Upper lobe of left lung (tissue), 6 donors: ENCODE results near the gene RNH1. TPM values are rescaled to one million over a fixed set of nuclear protein-coding genes. Genes with fewer than 3 reads are reported as not detected.
"Not testable (repeated sequence)": the region's sequence is repeated elsewhere in the genome, so short reads cannot be mapped to it uniquely, and the experiment has no call there.

Source experiments
- ATAC-seq, 2 donors: fragments of 200-7000 bp; cut with Tn5 transposase; one replicate each; pipeline ENCODE4 v1.9.1; 2022; ENCODE audit warnings: mild to moderate bottlenecking in 2 of 2, moderate library complexity in 2 of 2; ENCODE audit not compliant: low FRiP score in 2 of 2
- DNase-seq, 2 donors: peaks; one replicate each; pipeline ENCODE4 v3.0.0-alpha.2; 2019 to 2020
- H3K27ac ChIP-seq, 4 donors: fragments of 200-600 bp; sonication (generic); one replicate each; pipeline ENCODE4 v1.5.1; 2016 to 2019
- H3K27me3 ChIP-seq, 4 donors: fragments of 200-600 bp; sonication (generic); one replicate each; pipeline ENCODE4 v1.5.1; 2017 to 2019
- H3K36me3 ChIP-seq, 4 donors: fragments of 200-600 bp; sonication (generic); one replicate each; pipeline ENCODE4 v1.5.1; 2016 to 2019
- H3K4me1 ChIP-seq, 4 donors: fragments of 200-600 bp; sonication (generic); one replicate each; pipeline ENCODE4 v1.5.1; 2018 to 2019
- H3K4me3 ChIP-seq, 4 donors: fragments of 200-600 bp; sonication (generic); one replicate each; pipeline ENCODE4 v1.5.1; 2017 to 2019; ENCODE audit warnings: mild to moderate bottlenecking in 2 of 4, moderate library complexity in 1 of 4
- H3K9me3 ChIP-seq, 4 donors: fragments of 200-600 bp; sonication (generic); one replicate each; pipeline ENCODE4 v1.5.1; 2018 to 2019
- EP300 ChIP-seq, 4 donors: sonication (generic); formaldehyde crosslinking; IDR thresholded peaks; one replicate each; pipeline ENCODE4 v1.5.1; 2017; ENCODE audit warnings: antibody characterized with exemption in 4 of 4, control low read depth in 2 of 4
- POLR2A ChIP-seq, 4 donors: fragments of 450-650 bp; IDR thresholded peaks; one replicate each; pipeline ENCODE4 v1.5.1; 2016 to 2017; ENCODE audit warnings: antibody characterized with exemption in 4 of 4, mild to moderate bottlenecking in 2 of 4
- POLR2AphosphoS5 ChIP-seq, 2 donors: sonication (generic); formaldehyde crosslinking; IDR thresholded peaks; one replicate each; pipeline ENCODE4 v1.5.1; 2017; ENCODE audit warnings: antibody characterized with exemption in 2 of 2
- WGBS, 2 donors: methylation state at CpG; one replicate each; pipeline ENCODE4 v1.1.5; 2017 to 2018; 5-methylcytosine and 5-hydroxymethylcytosine counted together
- total RNA-seq, 6 donors: library from RNA; depleted of rRNA in 4 of 6; stranded (reverse); fragments of >200 nt in 4 of 6; gene quantifications; one replicate each; pipeline versions ENCODE4 v1.1.0 to v1.2.1, GENCODE V29; 2016 to 2021
- TF ChIP-seq, protein P1 (sequence below), 6 experiments: fragments of 450-650 bp in 4 of 6; fragments of 200-600 bp in 2 of 6; sonication (generic) in 2 of 6; IDR thresholded peaks; one replicate each; pipeline ENCODE4 v1.5.1; 2016 to 2019; ENCODE audit warnings: antibody characterized with exemption in 6 of 6
- donor health status: DM: no; HTN: no; CAD: no; lungs with moderate emphysema.
- donor health status: DM: no; HTN: yes; CAD: no; lungs with severe emphysema.

Gene RNH1
- total RNA-seq, 6 donors from 2014 or later = 236 to 374 (median 339) TPM

DNA sequence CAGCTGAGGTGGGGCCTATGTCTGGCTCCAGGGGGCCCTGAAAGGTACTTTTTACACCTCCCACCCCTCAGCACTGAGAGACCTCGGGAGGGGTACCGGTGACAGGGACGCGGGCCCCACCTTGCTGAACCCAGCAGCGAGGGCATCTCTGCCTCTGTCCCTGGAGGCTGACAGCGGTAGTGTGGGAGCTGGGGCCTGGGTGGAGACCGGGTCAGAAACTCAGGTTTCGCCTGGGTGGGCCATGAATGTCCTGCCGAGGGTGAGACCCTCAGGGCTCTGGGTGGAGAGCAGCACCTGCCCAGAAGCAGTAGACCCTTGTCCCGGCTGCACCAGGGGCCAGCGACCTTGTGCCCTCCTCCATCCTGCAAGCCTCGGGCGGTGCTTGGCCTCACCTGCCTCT lies 34.8 kb downstream of the RNH1 start:
- no peak for ATAC-seq
- Histone ChIP-seq H3K4me1 (peaks cover 18 to 27% (median 22%) of the 10 kb centered on the region in 4 donors), H3K9me3 (no peaks in the 10 kb centered on the region), H3K27ac (no peak overlapping the region), H3K27me3 (no peaks in the 10 kb centered on the region), H3K36me3 (no peaks in the 10 kb centered on the region), H3K4me3 (no peak overlapping the region)
- WGBS, 2 donors = 80 to 89% methylated on average over 1 to 13 of the region's 13 CpGs
- TF ChIP-seq POLR2AphosphoS5 (IDR thresholded peaks at IDR 0.05) (no peak), POLR2A (IDR thresholded peaks at IDR 0.05) (no peak), EP300 (IDR thresholded peaks at IDR 0.05) (no peak)
- TF ChIP-seq, protein P1, sequence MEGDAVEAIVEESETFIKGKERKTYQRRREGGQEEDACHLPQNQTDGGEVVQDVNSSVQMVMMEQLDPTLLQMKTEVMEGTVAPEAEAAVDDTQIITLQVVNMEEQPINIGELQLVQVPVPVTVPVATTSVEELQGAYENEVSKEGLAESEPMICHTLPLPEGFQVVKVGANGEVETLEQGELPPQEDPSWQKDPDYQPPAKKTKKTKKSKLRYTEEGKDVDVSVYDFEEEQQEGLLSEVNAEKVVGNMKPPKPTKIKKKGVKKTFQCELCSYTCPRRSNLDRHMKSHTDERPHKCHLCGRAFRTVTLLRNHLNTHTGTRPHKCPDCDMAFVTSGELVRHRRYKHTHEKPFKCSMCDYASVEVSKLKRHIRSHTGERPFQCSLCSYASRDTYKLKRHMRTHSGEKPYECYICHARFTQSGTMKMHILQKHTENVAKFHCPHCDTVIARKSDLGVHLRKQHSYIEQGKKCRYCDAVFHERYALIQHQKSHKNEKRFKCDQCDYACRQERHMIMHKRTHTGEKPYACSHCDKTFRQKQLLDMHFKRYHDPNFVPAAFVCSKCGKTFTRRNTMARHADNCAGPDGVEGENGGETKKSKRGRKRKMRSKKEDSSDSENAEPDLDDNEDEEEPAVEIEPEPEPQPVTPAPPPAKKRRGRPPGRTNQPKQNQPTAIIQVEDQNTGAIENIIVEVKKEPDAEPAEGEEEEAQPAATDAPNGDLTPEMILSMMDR (IDR thresholded peaks at IDR 0.05) = no peak
- peak in 1 of 2 donors; percentile 68 for DNase-seq

GRCh38 chr11:471468-472145 lies 35.4 kb downstream of the RNH1 start:
- peak in 1 of 2 donors; percentile 79 for DNase-seq
- H3K27ac ChIP-seq = peak overlapping the region; percentile 64 to 91 (median 86)

GRCh38 chr11:469684-470560 lies 37.1 kb downstream of the RNH1 start:
- 46 to 51% methylated on average over 21 to 26 of the region's 28 CpGs for WGBS, 2 donors
- peak overlapping the region in 3 of 4 donors; percentile 29 to 41 (median 38) for H3K4me3 ChIP-seq

More at GRCh38 chr11:471468-472145, 35.4 kb downstream of the RNH1 start:
- WGBS, 2 donors = 91 to 95% methylated on average over 49 to 61 of the region's 61 CpGs
- no peak overlapping the region for H3K4me3 ChIP-seq
- no peaks in the 10 kb centered on the region for H3K27me3 ChIP-seq
- H3K9me3 ChIP-seq = no peaks in the 10 kb centered on the region
- H3K36me3 ChIP-seq = no peaks in the 10 kb centered on the region
- peaks cover 18 to 30% (median 25%) of the 10 kb centered on the region in 4 donors for H3K4me1 ChIP-seq
- no peak for ATAC-seq
- TF ChIP-seq, protein P1 (IDR thresholded peaks at IDR 0.05) = no peak
- no peak for TF ChIP-seq POLR2A (IDR thresholded peaks at IDR 0.05)
- TF ChIP-seq POLR2AphosphoS5 (IDR thresholded peaks at IDR 0.05) = no peak
- no peak for TF ChIP-seq EP300 (IDR thresholded peaks at IDR 0.05)

DNA sequence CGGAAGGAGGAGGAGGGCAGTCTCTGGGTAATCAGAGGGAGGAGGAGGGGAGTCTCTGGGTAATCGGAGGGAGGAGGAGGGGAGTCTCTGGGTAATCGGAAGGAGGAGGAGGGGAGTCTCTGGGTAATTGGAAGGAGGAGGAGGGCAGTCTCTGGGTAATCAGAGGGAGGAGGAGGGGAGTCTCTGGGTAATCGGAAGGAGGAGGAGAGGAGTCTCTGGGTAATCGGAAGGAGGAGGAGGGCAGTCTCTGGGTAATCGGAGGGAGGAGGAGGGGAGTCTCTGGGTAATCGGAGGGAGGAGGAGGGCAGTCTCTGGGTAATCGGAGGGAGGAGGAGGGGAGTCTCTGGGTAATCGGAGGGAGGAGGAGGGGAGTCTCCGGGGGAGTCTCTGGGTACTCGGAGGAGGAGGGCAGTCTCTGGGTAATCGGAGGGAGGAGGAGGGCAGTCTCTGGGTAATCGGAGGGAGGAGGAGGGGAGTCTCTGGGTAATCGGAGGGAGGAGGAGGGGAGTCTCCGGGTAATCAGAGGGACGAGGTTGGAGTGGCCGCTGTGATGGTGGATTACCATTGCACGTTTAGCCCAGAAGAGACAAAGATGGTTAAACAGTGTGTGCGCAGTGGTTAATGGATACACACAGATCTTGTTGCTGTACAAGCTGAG lies 37.9 kb downstream of the RNH1 start:
- Histone ChIP-seq H3K27ac (peak overlapping the region; percentile 83 to 91 (median 90)), H3K4me1 (peaks cover 18 to 35% (median 25%) of the 10 kb centered on the region in 4 donors), H3K4me3 (peak overlapping the region in 3 of 4 donors; percentile 29 to 41 (median 38))
- DNase-seq, H3K27me3 ChIP-seq, H3K36me3 ChIP-seq, H3K9me3 ChIP-seq: not testable (repeated sequence)
- WGBS, 2 donors = 35 to 37% methylated on average over 17 to 19 of the region's 19 CpGs
- ATAC-seq = peak in 1 of 2 donors; percentile 5

More at GRCh38 chr11:469684-470560, 37.1 kb downstream of the RNH1 start:
- peaks cover 0 to 4% (median 0%) of the 10 kb centered on the region in 4 donors for H3K36me3 ChIP-seq
- H3K4me1 ChIP-seq = peaks cover 18 to 35% (median 25%) of the 10 kb centered on the region in 4 donors
- DNase-seq = peak; percentile 84 to 86
- peak; percentile 68 to 86 for TF ChIP-seq POLR2AphosphoS5 (IDR thresholded peaks at IDR 0.05)
- TF ChIP-seq, protein P1 (IDR thresholded peaks at IDR 0.05) = peak in 5 of 6 experiments; percentile 32 to 43 (median 41)
- peak in 3 of 4 donors; percentile 30 to 85 (median 47) for TF ChIP-seq EP300 (IDR thresholded peaks at IDR 0.05)
- TF ChIP-seq POLR2A (IDR thresholded peaks at IDR 0.05) = peak in 2 of 4 donors; percentile 40 to 74
- H3K9me3 ChIP-seq = no peaks in the 10 kb centered on the region
- peak overlapping the region; percentile 83 to 91 (median 90) for H3K27ac ChIP-seq
- ATAC-seq = peak; percentile 82 to 89
- H3K27me3 ChIP-seq = no peaks in the 10 kb centered on the region
